T47D (cell line): ENCODE results near the gene RSAD1.

ENCODE experiments used
- DNase-seq, 2 experiments: peaks; one replicate each; pipeline versions ENCODE4 v3.0.0 to v3.0.0-alpha.2; 2011 to 2012; ENCODE audit warnings: low read depth in 1 of 2, low spot score in 1 of 2
- JUND ChIP-seq: IDR thresholded peaks from 2 replicates; pipeline ENCODE4 v1.6.1; 2012; ENCODE audit warnings: low read depth
- in situ Hi-C: cut with HindIII; loops from 2 replicates; pipeline ENCODE4 v1.10.0; 2016; ENCODE audit warnings: low sequenced_read_pairs, low pct_unique_long_range_greater_than_20kb

The RSAD1 gene

GRCh38 chr17:50478391-50479381 lies at the start of gene RSAD1:
TSS of gene RSAD1 (plus strand) at chr17:50478860. CDS start at chr17:50478885, 25 bp downstream.
- DNase-seq = peak; percentile 78 to 95
- TF ChIP-seq JUND = no peak
- in situ Hi-C loops = no loop called here

DNA sequence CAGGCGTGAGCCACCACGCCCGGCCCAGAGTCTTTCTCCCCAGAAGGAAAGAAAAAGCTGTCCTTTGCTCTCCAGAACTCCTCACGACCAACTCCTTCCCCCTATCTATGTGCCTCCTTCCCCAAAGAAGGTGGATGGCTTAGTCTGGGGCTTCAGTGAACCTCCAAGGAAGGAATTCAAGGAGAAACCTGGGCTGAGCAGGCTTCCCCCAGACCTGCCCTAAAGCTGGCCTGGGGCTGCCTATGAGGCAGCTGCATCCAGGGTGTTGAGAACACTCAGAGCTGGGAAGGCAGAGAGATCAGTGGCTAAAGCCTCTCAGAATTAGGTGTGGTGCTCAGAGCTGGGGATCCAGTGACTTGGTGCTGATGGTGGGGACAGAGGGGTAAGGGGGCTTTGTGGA lies 48.9 kb upstream of the RSAD1 start:
- no peak for TF ChIP-seq JUND
- in situ Hi-C loops = no loop called here
- DNase-seq = no peak

DNA sequence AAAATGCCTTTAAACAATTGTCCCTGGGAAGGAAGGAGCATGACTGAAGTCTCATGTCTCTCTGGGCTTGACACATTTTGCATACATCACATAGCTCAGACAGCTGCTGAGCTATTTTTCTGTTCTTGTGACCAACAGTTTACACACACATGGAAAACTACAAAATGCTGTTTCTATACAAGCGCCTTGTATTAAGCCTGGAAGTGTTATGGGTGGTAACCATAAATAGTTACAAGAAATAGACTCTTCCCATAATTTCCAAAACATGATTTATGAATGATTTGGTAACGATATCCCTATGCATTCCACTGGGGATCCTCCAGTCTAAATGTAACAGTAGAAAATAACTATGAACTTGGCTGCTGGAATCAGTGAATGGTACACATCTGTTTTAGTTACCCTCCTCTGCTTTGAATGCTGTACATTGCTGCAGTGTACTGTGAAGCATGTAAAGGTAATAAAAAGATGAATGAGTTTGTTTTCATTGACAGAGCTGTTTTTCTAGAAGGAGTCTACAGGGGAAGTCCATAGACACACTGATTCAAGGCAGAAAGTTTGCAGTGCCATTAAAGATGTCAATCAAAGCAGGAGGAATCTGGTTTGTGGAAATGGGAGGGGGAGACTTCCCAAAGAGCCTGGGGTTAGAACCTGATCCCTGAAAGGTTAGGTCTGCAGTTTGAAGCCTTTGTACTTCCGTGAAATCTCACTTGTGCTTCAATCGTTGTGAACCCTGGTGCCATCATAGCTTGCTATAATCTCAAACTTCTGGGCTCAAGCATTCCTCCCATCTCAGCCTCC lies 47.6 kb upstream of the RSAD1 start:
- TF ChIP-seq JUND = no peak
- peak in 1 of 2 experiments; percentile 78 for DNase-seq
- in situ Hi-C loops = no loop called here

GRCh38 chr17:50432125-50432762 lies 46.4 kb upstream of the RSAD1 start:
- in situ Hi-C loops = no loop called here
- no peak for TF ChIP-seq JUND
- no peak for DNase-seq

DNA sequence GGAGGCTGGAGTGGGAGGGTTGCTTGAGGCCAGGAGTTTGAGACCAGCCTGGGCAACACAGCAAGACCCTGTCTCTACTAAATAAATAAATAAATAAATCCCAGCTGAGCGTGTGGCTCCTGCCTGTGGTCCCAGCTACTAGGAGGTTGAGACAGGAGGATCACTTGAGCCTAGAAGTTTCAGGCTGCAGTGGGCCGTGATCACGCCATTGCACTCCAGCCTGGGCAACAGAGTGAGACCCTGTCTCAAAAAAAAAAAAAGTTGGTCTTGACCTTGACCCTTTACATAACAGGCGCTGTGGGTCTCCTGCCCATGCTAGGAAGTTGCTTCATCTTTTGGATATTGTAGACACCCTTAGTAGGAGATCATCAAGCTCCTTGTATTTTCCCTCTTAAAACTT lies 41.3 kb upstream of the RSAD1 start:
- DNase-seq = no peak
- in situ Hi-C loops = no loop called here
- TF ChIP-seq JUND = no peak

DNA sequence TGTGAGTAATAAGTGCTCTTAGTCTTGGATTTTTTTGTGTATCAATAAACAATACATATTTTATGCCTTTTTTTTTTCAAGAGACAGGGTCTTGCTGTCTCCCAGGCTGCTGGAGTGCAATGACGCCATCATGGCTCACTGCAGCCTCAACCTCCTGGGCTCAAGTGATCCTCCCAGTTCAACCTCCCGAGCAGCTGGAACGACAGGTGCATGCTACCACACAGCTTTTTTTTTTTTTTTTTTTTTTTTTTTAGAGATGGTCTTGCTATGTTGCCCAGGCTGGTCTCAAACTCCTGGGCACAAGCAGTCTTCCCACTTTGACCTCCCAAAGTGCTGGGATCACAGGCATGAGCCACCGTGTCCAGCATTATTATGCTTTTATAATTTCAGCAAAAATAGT lies 39.7 kb upstream of the RSAD1 start:
- DNase-seq = no peak
- in situ Hi-C loops = no loop called here
- TF ChIP-seq JUND = no peak

GRCh38 chr17:50440172-50440837 lies 38.4 kb upstream of the RSAD1 start:
- TF ChIP-seq JUND = no peak
- peak in 1 of 2 experiments; percentile 84 for DNase-seq
- in situ Hi-C loops = no loop called here

GRCh38 chr17:50440838-50441829 lies 37.5 kb upstream of the RSAD1 start:
- no peak for DNase-seq
- in situ Hi-C loops = no loop called here
- no peak for TF ChIP-seq JUND

DNA sequence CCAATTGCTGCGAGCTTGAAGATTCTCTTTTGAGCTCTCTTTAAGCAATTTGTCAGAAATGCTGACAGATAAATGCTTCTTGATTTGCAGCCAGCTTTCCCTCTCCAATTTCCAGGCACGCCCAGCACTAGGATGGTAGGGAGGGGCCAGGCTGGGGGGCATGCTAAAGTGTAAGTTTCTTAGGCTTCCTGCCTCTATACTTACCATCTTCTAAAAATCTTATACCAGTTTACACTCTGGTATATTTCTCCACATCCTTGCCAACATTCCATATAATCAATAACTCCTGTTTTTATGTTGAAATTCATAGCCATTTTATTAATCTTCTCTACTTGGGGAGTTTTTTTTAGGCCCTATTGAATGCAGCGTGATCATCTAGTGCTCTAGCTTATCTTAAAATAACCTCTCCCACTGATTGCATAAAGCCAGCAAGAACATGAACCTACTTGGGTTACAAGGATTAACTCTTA lies 35.1 kb upstream of the RSAD1 start:
- in situ Hi-C loops = no loop called here
- no peak for DNase-seq
- TF ChIP-seq JUND = no peak

GRCh38 chr17:50444841-50445715 lies 33.6 kb upstream of the RSAD1 start:
- no peak for DNase-seq
- no peak for TF ChIP-seq JUND
- in situ Hi-C loops = no loop called here
